HG02763 (cell line): ENCODE results near the gene ACTL8.

ENCODE experiments used
- ATAC-seq: cut with Tn5 transposase; IDR thresholded peaks from one replicate; pipeline ENCODE4 v1.9.1; 2021; ENCODE audit warnings: mild to moderate bottlenecking, moderate library complexity; ENCODE audit not compliant: unreplicated experiment

ACTL8 gene

DNA sequence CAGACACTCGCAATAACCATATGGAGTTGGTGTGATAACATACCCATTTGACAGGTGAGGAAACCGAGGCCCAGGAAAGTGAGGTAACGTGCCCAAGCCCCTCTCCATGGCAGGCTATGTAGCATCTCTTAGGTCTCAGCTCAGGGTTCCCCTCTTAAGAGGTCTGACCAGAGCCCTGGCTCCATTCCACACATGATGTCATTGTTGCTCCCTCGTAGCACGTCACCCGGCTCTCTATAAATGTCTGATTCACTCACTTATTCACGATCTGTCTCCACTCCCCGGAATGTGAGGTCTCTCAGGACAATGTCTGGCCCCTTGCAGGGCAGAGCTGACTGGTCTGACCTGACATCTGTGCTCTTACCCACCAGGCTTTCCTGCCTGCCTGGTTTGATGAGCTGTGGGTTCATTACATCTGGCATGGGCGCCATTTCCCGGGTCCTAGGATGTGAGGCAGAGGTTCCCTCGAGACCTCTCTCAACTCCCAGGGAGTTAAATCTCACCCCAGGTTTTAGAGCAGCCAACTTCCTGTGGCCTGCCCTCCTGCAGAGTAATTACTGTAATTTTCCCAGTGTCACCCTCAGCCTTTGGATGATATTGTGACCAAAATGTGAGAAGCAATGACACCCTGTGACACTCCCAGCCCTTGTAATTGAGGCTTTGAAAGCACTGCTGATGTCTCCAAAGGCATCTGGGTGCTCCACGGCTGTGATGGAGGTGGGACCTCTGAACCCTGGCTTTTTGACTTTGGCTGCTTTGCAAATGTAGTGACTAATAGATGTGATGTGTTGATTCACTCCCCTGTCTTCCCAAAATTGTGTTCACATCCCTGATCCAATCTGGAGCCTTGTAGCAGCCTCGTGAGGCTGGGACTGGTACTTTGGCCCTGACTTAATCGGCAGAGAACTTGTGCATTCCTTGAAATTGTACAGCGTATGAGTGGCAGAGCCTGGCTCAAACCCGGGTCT is 10.6 kb downstream of the ACTL8 start:
- no peak for ATAC-seq

- ATAC-seq: no peak
These were observed 13.6 kb downstream of the ACTL8 start for GRCh38 chr1:17768651-17769241.

DNA sequence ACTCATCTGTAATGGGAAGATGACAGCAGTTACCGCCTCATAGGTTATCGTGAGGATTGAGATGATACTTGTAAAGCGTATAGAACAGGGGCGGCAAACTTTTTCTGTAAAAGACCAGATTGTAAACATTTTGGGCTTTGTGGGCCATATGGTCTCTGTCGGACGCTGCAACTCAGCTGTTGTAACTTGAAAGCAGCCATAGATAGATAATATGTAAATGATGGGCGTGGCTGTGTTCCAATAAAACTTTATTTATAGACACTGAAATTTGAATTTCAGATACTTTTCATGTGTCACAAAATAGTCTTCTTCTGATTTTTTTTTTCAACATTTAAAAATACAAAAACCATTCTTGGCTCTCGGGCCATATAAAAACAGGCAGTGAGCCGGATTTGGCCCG is 15.8 kb downstream of the ACTL8 start:
- no peak for ATAC-seq

DNA sequence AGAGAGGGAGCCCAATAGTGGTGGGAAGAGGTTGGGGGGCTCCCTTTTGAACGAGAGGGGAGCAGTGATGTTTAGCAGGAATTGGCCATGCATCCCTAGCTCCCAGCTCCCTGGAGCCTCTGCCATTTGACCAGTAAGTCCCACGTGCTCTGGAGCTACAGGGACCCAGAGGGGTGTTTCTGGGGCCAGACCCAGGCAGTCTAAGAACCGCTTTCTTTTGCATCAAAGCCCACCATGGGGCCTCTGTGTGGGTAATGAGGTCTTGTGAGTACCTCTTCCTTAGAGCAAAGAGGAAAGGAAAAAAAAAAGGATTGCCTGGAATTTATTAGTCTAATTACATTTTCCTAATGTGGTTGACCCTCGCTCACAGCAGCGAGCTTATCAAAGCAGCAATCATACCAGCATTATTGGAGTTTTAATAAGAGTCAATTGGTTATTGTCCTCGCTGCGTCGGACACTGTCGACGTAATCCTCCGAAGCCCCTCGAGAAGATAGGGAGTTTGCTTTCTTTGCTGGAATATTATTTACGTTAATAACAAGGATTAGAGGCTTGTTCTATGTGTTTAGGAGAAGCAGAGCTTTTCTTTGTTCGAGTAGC is 17.6 kb downstream of the ACTL8 start:
- ATAC-seq: no peak

DNA sequence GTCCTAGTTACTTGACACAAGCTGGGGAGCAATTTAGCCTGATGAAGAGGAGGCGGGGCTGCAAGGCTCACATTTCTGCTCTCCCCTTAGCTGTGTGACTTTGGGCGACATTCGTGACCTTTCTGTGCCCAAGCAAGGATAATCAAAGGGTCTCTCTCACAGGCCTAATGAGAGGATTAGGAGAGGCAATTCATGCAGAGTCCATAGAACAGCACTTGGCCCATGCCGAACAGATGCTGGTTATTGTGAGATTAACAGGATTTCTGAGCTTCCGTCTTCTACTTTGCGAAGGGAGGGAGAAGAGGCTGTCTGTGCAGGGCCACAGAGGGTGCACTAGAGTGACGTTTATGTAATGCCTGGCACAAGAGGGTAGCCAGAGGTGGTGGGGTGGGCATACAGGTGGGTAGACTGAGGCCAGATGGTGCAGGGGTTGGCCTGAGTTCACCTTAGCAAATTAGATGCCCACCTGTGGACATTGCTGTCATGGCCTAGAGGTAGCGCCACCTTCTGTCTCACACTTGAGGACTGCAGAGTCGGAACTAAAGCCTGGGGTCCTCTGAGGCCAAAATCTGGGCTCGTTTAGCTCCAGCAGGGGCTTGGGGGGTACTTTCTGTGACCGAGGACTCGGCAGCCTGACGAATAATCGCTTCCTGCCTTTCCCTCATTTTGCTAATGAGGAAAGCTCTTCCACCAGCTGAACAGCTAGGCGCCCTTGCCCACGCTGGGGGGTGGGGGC is 18.6 kb downstream of the ACTL8 start:
- no peak for ATAC-seq

GRCh38 chr1:17774452-17774851 is 19.3 kb downstream of the ACTL8 start:
- ATAC-seq: no peak

DNA sequence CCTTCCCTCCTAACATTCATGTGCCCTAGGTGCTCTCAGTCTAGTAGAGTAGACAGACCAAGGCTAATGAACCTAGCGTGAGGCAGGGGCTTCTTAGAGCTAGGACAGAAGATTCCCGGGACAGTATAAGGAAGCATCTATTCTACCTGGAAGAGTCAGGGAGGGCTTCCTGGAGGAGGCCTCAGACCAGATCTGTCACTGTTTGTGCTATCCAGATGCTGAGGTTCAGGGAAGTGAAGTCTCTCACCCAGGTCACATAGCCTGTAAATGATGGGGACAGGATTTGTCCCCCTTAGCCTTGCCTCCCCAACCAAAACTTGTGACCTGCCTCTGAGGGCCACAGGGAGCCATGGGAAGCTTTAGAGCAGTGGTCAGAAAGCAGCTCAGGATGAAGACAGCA is 20.7 kb downstream of the ACTL8 start:
- ATAC-seq: no peak

- ATAC-seq: no peak
These were observed 21.3 kb downstream of the ACTL8 start for GRCh38 chr1:17776426-17776825.

GRCh38 chr1:17777330-17777729 is 22.2 kb downstream of the ACTL8 start:
- ATAC-seq: no peak

DNA sequence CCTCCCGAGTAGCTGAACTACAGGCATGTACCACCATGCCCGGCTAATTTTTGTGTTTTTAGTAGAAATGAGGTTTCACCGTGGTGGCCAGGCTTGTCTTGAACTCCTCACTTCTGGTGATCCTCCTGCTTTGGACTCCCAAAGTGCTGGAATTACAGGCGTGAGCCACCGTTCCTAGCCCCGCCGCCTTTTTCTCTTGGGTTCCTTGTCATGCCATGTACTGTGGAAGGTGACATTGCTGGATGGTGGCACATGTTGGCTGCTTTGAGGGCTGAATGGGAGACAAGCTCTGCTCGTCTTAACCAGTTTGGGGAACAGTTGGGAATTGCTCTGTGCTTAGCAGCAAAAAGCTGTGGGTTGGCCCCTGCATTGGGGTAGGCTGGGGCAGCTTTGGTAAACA is 22.7 kb downstream of the ACTL8 start:
- no peak for ATAC-seq

GRCh38 chr1:17780916-17781315 is 25.8 kb downstream of the ACTL8 start:
- no peak for ATAC-seq

DNA sequence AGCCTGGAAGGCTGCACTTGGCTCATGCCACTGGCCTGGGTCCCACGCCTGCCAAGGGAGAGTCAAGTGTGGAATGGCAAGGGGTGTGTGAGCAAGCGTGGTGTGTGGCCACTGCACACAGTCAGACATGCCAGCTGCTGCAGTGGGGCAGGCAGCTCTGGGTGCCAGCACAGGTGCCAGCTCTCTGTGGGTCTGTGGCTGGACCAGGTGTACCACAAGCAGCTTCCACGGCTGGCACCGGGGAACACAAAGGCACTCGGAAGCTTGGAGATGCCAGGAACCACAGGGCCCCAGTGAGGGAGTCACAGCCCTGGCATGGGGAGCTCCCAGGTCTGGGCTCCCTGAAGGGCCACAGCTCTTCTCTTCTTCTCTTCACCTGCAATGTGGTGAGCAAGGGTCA is 34.8 kb downstream of the ACTL8 start:
- ATAC-seq: no peak

DNA sequence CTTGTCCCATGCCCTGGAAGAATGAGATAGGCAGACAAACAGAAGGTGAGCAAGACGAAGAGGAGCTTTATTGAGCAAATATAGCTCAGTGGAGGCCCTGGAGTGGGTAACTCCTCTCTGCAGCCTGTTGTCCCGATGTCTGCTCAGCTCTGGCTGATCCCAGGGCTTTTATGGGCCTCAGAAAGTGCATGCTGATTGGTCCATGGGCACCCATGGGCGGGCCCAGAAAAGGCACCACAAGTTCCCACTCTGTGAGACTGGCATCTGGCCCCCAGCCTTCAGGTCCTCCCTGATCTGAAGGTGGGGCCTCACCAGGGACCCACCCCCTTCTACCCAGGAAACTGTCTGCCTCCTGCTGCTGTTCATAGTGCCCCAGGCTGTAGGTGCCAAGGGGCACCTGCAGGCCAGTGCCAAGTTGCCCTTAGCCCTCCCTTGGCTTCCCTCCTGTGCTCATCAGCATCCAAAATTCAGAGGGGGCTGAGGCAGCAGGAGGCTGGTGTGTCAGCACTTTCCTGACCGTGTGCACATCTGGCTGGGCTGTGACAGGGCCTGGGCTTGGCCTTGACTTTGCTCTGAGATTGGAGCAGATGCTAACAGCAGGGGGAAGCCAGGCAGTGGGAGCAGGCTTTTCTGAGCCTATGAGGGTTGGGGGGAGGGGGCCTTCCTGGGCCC is 35.4 kb downstream of the ACTL8 start:
- ATAC-seq: no peak

- no peak for ATAC-seq
These were observed 35.9 kb downstream of the ACTL8 start for GRCh38 chr1:17791055-17791390.

DNA sequence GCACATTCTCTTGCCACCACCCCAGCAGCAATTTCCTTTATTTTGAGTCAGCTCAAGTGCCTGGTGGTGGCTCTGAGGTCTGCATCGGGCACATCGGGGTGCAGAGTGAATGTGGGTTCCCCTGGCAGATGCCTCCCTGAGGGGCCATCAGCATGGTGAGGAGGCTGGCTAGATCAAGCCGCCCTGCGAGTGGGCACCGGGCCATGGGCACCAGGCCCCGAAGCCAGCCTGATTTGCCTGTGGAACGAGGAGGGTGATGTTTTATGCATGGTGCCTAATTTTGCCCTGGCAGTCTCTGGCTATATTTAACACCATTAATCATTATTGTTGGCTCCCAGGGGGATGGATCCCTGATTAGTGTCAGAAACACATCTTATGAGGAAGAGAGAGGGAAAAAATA is 36.3 kb downstream of the ACTL8 start:
- no peak for ATAC-seq

DNA sequence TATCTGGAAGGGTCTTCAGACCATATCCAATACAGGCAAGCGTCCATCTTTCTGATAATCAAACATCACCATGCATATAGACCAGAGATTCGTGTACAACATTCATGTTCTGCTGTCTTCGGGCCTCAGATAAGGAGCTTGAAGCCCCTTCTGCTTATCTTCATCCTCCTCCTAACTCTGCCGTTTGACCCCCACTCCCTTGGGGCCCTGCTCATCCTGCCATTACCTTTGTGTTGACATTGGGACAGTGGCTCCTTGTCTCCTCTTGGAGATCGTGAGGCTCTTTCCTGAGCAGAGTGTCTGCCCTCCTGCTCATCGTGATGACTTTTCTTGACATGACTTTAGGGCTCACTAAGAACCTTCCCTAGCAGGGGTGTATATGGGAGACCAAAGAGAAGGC is 37.3 kb downstream of the ACTL8 start:
- no peak for ATAC-seq

- no peak for ATAC-seq
These were observed 40.1 kb downstream of the ACTL8 start for GRCh38 chr1:17795081-17795809.

DNA sequence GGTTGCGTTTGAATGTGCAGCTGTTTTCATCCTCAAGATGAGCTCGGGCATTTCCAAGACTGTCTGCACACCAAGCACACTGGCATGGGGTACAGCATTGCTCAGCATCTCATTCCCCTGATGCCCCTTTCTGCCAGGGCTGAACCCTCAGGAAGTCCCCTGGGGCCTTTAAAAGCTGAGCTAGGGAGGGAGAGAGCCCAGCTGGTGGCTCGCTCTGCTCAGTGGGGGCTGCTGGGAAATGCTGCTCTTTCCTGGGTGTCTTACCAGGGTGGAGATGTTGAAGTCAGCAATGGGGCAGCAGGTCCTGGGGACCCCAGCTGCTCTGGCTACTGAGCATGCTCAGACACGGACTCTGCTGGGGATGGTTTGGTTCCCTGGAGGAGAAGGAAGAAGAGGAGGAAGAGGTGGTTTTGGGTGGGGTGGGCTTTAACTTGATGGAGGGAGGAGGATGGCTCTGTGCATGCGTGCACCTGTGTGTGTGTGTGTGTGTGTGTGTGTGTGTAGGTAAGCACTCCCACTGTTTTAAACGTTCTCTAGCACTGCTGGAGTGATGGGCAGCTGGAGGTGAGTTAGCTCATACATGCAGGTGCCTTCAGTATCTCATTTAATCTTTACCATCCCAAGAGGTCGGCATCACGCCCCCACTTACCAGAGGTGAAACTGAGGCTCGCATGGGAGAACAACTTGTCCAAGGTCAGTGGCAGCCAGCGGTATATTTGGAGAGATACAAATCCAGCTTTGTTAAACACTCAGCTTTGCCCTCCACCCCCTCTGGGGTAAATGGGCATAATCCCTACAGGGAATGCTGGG is 40.9 kb downstream of the ACTL8 start:
- no peak for ATAC-seq

DNA sequence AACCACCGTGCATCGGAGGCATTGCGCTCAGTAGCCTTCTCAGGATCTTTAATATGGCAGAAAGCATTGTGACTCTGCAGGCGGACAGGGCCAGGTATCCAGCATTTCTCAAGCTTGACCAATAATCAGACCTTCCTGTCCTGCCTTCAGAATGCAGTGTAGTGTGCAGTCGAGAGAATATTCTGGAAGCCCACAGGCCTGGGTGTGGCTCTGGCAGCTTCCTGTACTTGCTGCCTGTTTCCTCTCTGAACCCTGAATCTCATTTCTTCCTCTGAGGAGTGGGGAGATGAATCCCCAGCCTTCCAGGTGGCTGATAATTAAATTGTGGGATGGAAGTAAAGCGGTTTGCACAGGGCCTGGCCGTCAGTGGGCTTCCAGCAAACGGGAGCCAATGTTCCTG is 42.3 kb downstream of the ACTL8 start:
- ATAC-seq: no peak
